Mesenchymal stem cell (in vitro differentiated cells and primary cell): ENCODE measurements around the gene MCRS1.

Experiments
- DNase-seq: peaks from one replicate; pipeline ENCODE4 v3.0.0-alpha.2; 2013
- H2AFZ ChIP-seq: one replicate; pipeline ENCODE4 v1.6.1; 2013; ENCODE audit warnings: low read depth, mild to moderate bottlenecking, control low read depth, inconsistent platforms, low read length, moderate library complexity
- H2AK5ac ChIP-seq: 2 replicates; pipeline ENCODE4 v1.6.1; 2013; ENCODE audit warnings: low read length, moderate library complexity, mild to moderate bottlenecking, inconsistent platforms; ENCODE audit not compliant: severe bottlenecking
- H2BK120ac ChIP-seq: one replicate; pipeline ENCODE4 v1.6.1; 2013; ENCODE audit warnings: low read depth, mild to moderate bottlenecking, inconsistent platforms, low read length, moderate library complexity
- H2BK12ac ChIP-seq, 2 experiments: one replicate each; pipeline ENCODE4 v1.6.1; 2013; ENCODE audit warnings: inconsistent platforms in 2 of 2, low read length in 2 of 2, mild to moderate bottlenecking in 2 of 2, moderate library complexity in 2 of 2, control low read depth in 1 of 2
- H2BK15ac ChIP-seq: one replicate; pipeline ENCODE4 v1.6.1; 2013; ENCODE audit warnings: mild to moderate bottlenecking, low read depth, inconsistent platforms; ENCODE audit not compliant: poor library complexity, severe bottlenecking
- H2BK5ac ChIP-seq: 2 replicates; pipeline ENCODE4 v1.6.1; 2013; ENCODE audit warnings: low read depth, mild to moderate bottlenecking, low read length, control low read depth, inconsistent platforms; ENCODE audit not compliant: poor library complexity, severe bottlenecking
- H3K14ac ChIP-seq, 2 experiments: one replicate each; pipeline ENCODE4 v1.6.1; 2013; ENCODE audit warnings: inconsistent platforms in 2 of 2, low read length in 2 of 2, control low read depth in 1 of 2, mild to moderate bottlenecking in 1 of 2, moderate library complexity in 1 of 2
- H3K18ac ChIP-seq, 2 experiments: one replicate each; pipeline ENCODE4 v1.6.1; 2013; ENCODE audit warnings: inconsistent platforms in 2 of 2, low read length in 2 of 2, control low read depth in 1 of 2, low read depth in 1 of 2, mild to moderate bottlenecking in 1 of 2
- H3K23ac ChIP-seq, 2 experiments: one replicate each; pipeline ENCODE4 v1.6.1; 2013; ENCODE audit warnings: inconsistent platforms in 2 of 2, low read length in 2 of 2, mild to moderate bottlenecking in 2 of 2, moderate library complexity in 2 of 2, control low read depth in 1 of 2
- H3K27ac ChIP-seq: 2 replicates; pipeline ENCODE4 v1.5.1; 2013; ENCODE audit warnings: mild to moderate bottlenecking, moderate library complexity, low read length, control low read depth, inconsistent platforms; ENCODE audit not compliant: poor library complexity, severe bottlenecking
- H3K27me3 ChIP-seq, 2 experiments: 2 replicates each; pipeline versions ENCODE4 v1.6.1 to v1.7.0; 2013; ENCODE audit warnings: low read length in 2 of 2, mild to moderate bottlenecking in 2 of 2, moderate library complexity in 2 of 2, control low read depth in 1 of 2, inconsistent platforms in 1 of 2; ENCODE audit not compliant: control insufficient read depth in 1 of 2, insufficient read depth in 1 of 2
- H3K36me3 ChIP-seq, 2 experiments: 2 replicates each; pipeline versions ENCODE4 v1.6.1 to v1.7.0; 2013; ENCODE audit warnings: low read length in 2 of 2, control low read depth in 1 of 2, inconsistent platforms in 1 of 2, low read depth in 1 of 2, mild to moderate bottlenecking in 1 of 2; ENCODE audit not compliant: insufficient read depth in 2 of 2, control insufficient read depth in 1 of 2
- H3K4ac ChIP-seq, 2 experiments: one replicate each; pipeline ENCODE4 v1.6.1; 2013; ENCODE audit warnings: inconsistent platforms in 2 of 2, low read length in 2 of 2, mild to moderate bottlenecking in 2 of 2, moderate library complexity in 2 of 2, control low read depth in 1 of 2, low read depth in 1 of 2
- H3K4me1 ChIP-seq: 2 replicates; pipeline ENCODE4 v1.6.1; 2013; ENCODE audit warnings: low read depth, low read length, control low read depth; ENCODE audit not compliant: control insufficient read depth, insufficient read depth
- H3K4me2 ChIP-seq: 2 replicates; pipeline ENCODE4 v1.6.1; 2013; ENCODE audit warnings: low read length, mild to moderate bottlenecking, inconsistent platforms; ENCODE audit not compliant: poor library complexity, severe bottlenecking
- H3K4me3 ChIP-seq, 2 experiments: 2 replicates each; pipeline versions ENCODE4 v1.5.1 to v1.7.0; 2013; ENCODE audit warnings: low read length in 2 of 2, mild to moderate bottlenecking in 2 of 2, control low read depth in 1 of 2, low read depth in 1 of 2; ENCODE audit not compliant: insufficient read depth in 1 of 2
- H3K79me1 ChIP-seq: replicated peaks from 2 replicates; pipeline ENCODE4 v1.6.1; 2013; ENCODE audit warnings: mild to moderate bottlenecking, control low read depth, low read length, inconsistent platforms; ENCODE audit not compliant: poor library complexity, severe bottlenecking
- H3K9ac ChIP-seq: 2 replicates; pipeline ENCODE4 v1.7.0; 2013; ENCODE audit warnings: mild to moderate bottlenecking, low read length, moderate library complexity
- H3K9me3 ChIP-seq: 2 replicates; pipeline ENCODE4 v1.7.0; 2013; ENCODE audit warnings: mild to moderate bottlenecking, low read length; ENCODE audit not compliant: control insufficient read depth
- H4K8ac ChIP-seq: one replicate; pipeline ENCODE4 v1.6.1; 2013; ENCODE audit warnings: inconsistent platforms, mild to moderate bottlenecking, low read length, moderate library complexity
- H4K91ac ChIP-seq: one replicate; pipeline ENCODE4 v1.6.1; 2013; ENCODE audit warnings: mild to moderate bottlenecking, low read length, inconsistent platforms
- WGBS: methylation state at CpG from one replicate; pipeline ENCODE4 v1.1.7; 2013; ENCODE audit warnings: mixed read lengths; 5-methylcytosine and 5-hydroxymethylcytosine counted together

The MCRS1 gene

DNA sequence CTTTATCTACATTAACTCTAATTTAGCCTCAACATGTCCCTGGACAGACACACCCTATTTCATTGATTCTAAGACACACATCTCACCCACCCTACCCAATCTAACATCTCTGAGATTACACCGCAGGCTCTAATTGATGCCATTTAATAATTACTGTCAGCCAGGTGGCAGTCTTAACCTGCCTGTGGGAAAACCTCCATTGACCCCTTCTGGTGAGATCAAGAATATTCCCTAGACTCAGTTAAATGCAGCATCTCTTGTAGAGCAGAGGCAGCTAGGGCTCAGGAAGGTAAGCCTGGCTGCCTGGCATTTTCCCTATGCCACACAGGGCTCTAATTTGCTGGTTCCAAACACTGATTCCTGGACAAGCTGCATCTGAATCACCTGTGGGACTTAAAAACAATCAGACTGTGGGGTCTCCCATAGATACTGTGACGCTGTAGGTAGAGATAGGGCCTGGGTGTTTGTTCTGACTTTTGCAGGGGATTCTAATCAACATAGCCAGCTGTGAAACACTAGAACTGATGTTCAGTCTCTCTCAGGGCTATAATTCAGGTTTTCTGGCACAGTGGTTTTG, 14.3 kb downstream of the MCRS1 start:
- Histone ChIP-seq H3K18ac (no peak overlapping the region), H2BK5ac (no peak overlapping the region), H2BK12ac (no peak overlapping the region), H3K27ac (no peak overlapping the region), H3K36me3 (peaks cover 21 to 31% of the 10 kb centered on the region in 2 experiments), H2BK120ac (no peak overlapping the region), H3K4ac (no peak overlapping the region), H3K23ac (no peak overlapping the region), H3K14ac (no peak overlapping the region), H3K4me1 (peaks cover 10% of the 10 kb centered on the region), H3K4me3 (no peak overlapping the region), H3K79me1 (peaks cover 2% of the 10 kb centered on the region), H3K27me3 (peaks cover 40 to 47% of the 10 kb centered on the region in 2 experiments), H2BK15ac (no peak overlapping the region), H4K8ac (no peak overlapping the region), H2AFZ (no peak overlapping the region), H3K9me3 (no peaks in the 10 kb centered on the region), H3K4me2 (no peak overlapping the region), H4K91ac (no peak overlapping the region), H3K9ac (no peak overlapping the region), H2AK5ac (no peak overlapping the region)
- peak; percentile 17 for DNase-seq
- 66% methylated on average over 2 of the region's 2 CpGs for WGBS

DNA sequence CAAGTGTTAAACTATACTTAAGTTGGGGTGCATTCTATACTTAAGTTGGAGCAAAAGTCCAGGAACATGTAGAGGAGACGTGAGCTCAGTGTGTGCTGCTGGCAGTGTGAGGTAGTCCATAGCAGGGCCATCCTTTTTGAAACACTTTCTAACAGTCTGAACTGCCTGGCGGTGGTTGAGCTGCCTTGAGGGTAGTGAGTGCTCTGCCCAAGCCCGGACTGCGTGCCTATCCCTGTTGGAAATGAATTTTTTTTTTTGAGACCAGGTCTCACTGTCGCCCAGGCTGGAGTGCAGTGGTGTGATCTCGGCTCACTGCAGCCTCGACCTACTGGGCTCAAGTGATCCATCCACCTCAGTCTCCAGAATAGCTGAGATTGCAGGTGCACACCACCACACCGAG, 15.0 kb downstream of the MCRS1 start:
- Histone ChIP-seq H3K36me3 (peaks cover 15 to 25% of the 10 kb centered on the region in 2 experiments), H3K27ac (no peak overlapping the region), H2BK15ac (no peak overlapping the region), H3K4me3 (no peak overlapping the region), H2AK5ac (no peak overlapping the region), H2BK5ac (no peak overlapping the region), H3K14ac (no peak overlapping the region), H3K79me1 (peaks cover 2% of the 10 kb centered on the region), H3K4me1 (peaks cover 13% of the 10 kb centered on the region), H2BK12ac (no peak overlapping the region), H4K8ac (no peak overlapping the region), H3K4ac (no peak overlapping the region), H3K9me3 (no peaks in the 10 kb centered on the region), H2BK120ac (no peak overlapping the region), H3K9ac (no peak overlapping the region), H3K18ac (no peak overlapping the region), H3K27me3 (peaks cover 47 to 54% of the 10 kb centered on the region in 2 experiments), H3K4me2 (no peak overlapping the region), H4K91ac (no peak overlapping the region), H2AFZ (no peak overlapping the region), H3K23ac (no peak overlapping the region)
- WGBS = 80% methylated on average over 8 of the region's 8 CpGs
- no peak for DNase-seq

DNA sequence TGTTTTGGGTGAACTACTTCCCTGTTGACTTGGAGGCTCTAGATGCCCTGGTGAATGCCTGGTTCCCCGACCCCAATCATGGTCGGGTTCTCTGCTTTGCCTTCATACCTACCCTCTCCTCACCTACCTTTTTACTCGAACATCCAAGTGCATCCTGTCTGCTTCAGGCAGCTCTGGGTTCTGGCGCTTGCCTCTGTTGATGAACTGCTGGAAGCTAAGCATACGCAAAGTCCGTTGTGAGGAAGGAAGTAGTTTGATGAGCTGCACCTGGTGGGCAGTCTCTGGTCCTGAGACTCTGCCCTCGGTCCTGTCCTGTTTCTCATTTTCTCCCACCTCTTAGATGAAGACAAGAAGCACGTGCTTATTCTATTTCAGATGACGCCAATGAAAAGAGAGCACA, 15.5 kb downstream of the MCRS1 start:
- H3K27me3 ChIP-seq = peaks cover 52 to 59% of the 10 kb centered on the region in 2 experiments
- H2BK120ac ChIP-seq = no peak overlapping the region
- no peak overlapping the region for H4K91ac ChIP-seq
- no peak overlapping the region for H4K8ac ChIP-seq
- H2AK5ac ChIP-seq = no peak overlapping the region
- H2BK12ac ChIP-seq = no peak overlapping the region
- no peak overlapping the region for H3K14ac ChIP-seq
- H3K27ac ChIP-seq = no peak overlapping the region
- no peak overlapping the region for H2AFZ ChIP-seq
- H2BK5ac ChIP-seq = no peak overlapping the region
- no peak overlapping the region for H3K23ac ChIP-seq
- WGBS = 74% methylated on average over 9 of the region's 9 CpGs
- no peak overlapping the region for H2BK15ac ChIP-seq
- no peak overlapping the region for H3K4me3 ChIP-seq
- no peak overlapping the region for H3K4ac ChIP-seq
- H3K36me3 ChIP-seq = peaks cover 11 to 21% of the 10 kb centered on the region in 2 experiments
- H3K4me2 ChIP-seq = no peak overlapping the region
- H3K4me1 ChIP-seq = peaks cover 13% of the 10 kb centered on the region
- H3K9me3 ChIP-seq = no peaks in the 10 kb centered on the region
- no peak overlapping the region for H3K9ac ChIP-seq
- no peak overlapping the region for H3K18ac ChIP-seq
- DNase-seq = no peak
- H3K79me1 ChIP-seq = no peaks in the 10 kb centered on the region

DNA sequence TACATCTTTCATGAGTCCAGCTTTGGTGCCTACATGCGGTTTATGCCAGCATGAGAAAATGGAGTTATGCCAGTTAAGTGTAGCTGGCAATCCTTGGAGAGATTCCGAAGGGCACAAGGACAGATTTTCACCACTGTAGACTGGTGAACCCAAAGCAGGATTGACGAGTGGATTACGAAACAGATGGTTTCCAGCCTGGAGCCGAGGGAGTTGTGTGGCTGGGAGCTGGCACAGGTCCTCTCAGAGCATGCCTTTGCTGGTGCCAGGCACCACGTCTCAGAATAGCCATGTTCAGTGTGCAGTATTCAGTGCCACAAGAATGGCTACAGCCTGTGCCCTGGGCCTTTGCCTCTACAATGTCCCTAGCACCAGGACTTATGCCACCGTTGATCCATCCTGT, 15.9 kb downstream of the MCRS1 start:
- Histone ChIP-seq H3K4me3 (no peak overlapping the region), H2BK120ac (no peak overlapping the region), H2BK12ac (no peak overlapping the region), H3K9me3 (no peaks in the 10 kb centered on the region), H3K27me3 (peaks cover 56 to 63% of the 10 kb centered on the region in 2 experiments), H3K23ac (no peak overlapping the region), H3K4ac (no peak overlapping the region), H3K9ac (no peak overlapping the region), H3K18ac (no peak overlapping the region), H3K36me3 (peaks cover 7 to 16% of the 10 kb centered on the region in 2 experiments), H4K91ac (no peak overlapping the region), H3K4me2 (no peak overlapping the region), H3K79me1 (no peaks in the 10 kb centered on the region), H2AFZ (no peak overlapping the region), H3K27ac (no peak overlapping the region), H2BK5ac (no peak overlapping the region), H4K8ac (no peak overlapping the region), H2AK5ac (no peak overlapping the region), H3K4me1 (peaks cover 12% of the 10 kb centered on the region), H3K14ac (no peak overlapping the region), H2BK15ac (no peak overlapping the region)
- DNase-seq = no peak
- WGBS = 92% methylated on average over 7 of the region's 7 CpGs
